HCT116 (cell line): ENCODE data around the gene RBX1. TPM values are rescaled to one million over a fixed set of nuclear protein-coding genes. Genes with fewer than 3 reads are reported as not detected.

Experiments
- ATAC-seq: fragments of 200-7000 bp; cut with Tn5 transposase; 2 replicates; pipeline ENCODE4 v1.9.1; 2020; ENCODE audit warnings: mild to moderate bottlenecking, moderate library complexity
- BruUV-seq: library from RNA; stranded (reverse); fragments of 400-500 nt; replicated peaks from 2 replicates; lab custom pipeline; 2021; lab: Mats Ljungman, UMichigan
- CTCF ChIA-PET: fragments of 300-600 bp; sonication (Branson Sonifier 250); formaldehyde crosslinking; loops from one replicate; lab custom pipeline; 2021; ENCODE audit warnings: antibody characterized with exemption; lab: Charles Lee
- POLR2A ChIA-PET: fragments of 300-600, 350-600 bp; sonication (Branson Sonifier 250); formaldehyde crosslinking; loops from one replicate; lab custom pipeline; 2021; ENCODE audit warnings: antibody characterized with exemption; lab: Charles Lee
- RAD21 ChIA-PET, 2 experiments: fragments of 300-600 bp; sonication (Branson Sonifier 250); formaldehyde crosslinking; loops; one replicate each; lab custom pipeline; 2023; ENCODE audit warnings: low total read pairs in 2 of 2; ENCODE audit not compliant: uncharacterized antibody in 2 of 2, unreplicated experiment in 2 of 2, low non-redundant PET in 1 of 2; lab: Charles Lee
- DNase-seq: peaks from one replicate; pipeline ENCODE4 v3.0.0-alpha.2; 2010; ENCODE audit warnings: low read depth, low spot score
- H2AFZ ChIP-seq: fragments of 200-600 bp; shearing (Covaris generic), sonication (generic); 2 replicates; pipeline ENCODE4 v1.6.1; 2017; ENCODE audit warnings: low read depth, mixed run types, mixed read lengths, antibody characterized with exemption, low read length; ENCODE audit not compliant: poor library complexity, severe bottlenecking
- H3K27ac ChIP-seq: 2 replicates; pipeline ENCODE4 v1.5.1; 2012; ENCODE audit warnings: low read depth, low read length
- H3K27me3 ChIP-seq: fragments of 200-600 bp; sonication (generic); 2 replicates; pipeline ENCODE4 v1.6.1; 2016; ENCODE audit warnings: mixed run types, low read length, mixed read lengths; ENCODE audit not compliant: insufficient read depth
- H3K36me3 ChIP-seq, 2 experiments: fragments of 200-500 bp in 1 of 2; fragments of 200-600 bp in 1 of 2; sonication (Bioruptor generic) in 1 of 2; sonication (generic) in 1 of 2; 2 replicates each; pipeline versions ENCODE4 v1.5.1 to v1.6.1; 2014 to 2016; ENCODE audit warnings: low read length in 2 of 2, inconsistent platforms in 1 of 2, mixed read lengths in 1 of 2, mixed run types in 1 of 2; ENCODE audit not compliant: insufficient read depth in 2 of 2, control insufficient read depth in 1 of 2
- H3K4me1 ChIP-seq, 2 experiments: fragments of 200-600 bp in 1 of 2; sonication (generic) in 1 of 2; 2 replicates each; pipeline versions ENCODE4 v1.5.1 to v1.6.1; 2012 to 2017; ENCODE audit warnings: low read length in 2 of 2, inconsistent platforms in 1 of 2, mild to moderate bottlenecking in 1 of 2, mixed read lengths in 1 of 2, mixed run types in 1 of 2, moderate library complexity in 1 of 2; ENCODE audit not compliant: insufficient read depth in 2 of 2, control insufficient read depth in 1 of 2
- H3K4me2 ChIP-seq: fragments of 200-600 bp; sonication (generic); 2 replicates; pipeline ENCODE4 v1.6.1; 2017; ENCODE audit warnings: mixed run types, low read length, mixed read lengths
- H3K4me3 ChIP-seq, 2 experiments: fragments of 200-600 bp in 1 of 2; sonication (generic) in 1 of 2; replicated peaks in 1 of 2; 2 replicates each; pipeline ENCODE4 v1.5.1; 2011 to 2016; ENCODE audit warnings: low read length in 2 of 2, control low read depth in 1 of 2, low read depth in 1 of 2, mild to moderate bottlenecking in 1 of 2, mixed read lengths in 1 of 2, mixed run types in 1 of 2
- H3K79me2 ChIP-seq: fragments of 200-600 bp; sonication (generic); 2 replicates; pipeline ENCODE4 v1.6.1; 2017; ENCODE audit warnings: mild to moderate bottlenecking, mixed run types, low read length, moderate library complexity, mixed read lengths; ENCODE audit not compliant: insufficient read depth
- H3K9ac ChIP-seq: fragments of 200-600 bp; sonication (generic); 2 replicates; pipeline ENCODE4 v1.6.1; 2016; ENCODE audit warnings: low read length, mixed read lengths
- H3K9me2 ChIP-seq: fragments of 200-600 bp; sonication (generic), shearing (Covaris generic); 2 replicates; pipeline ENCODE4 v1.6.1; 2017; ENCODE audit warnings: mixed run types, mild to moderate bottlenecking, moderate library complexity; ENCODE audit not compliant: insufficient read depth
- H3K9me3 ChIP-seq, 2 experiments: fragments of 200-500 bp in 1 of 2; fragments of 200-600 bp in 1 of 2; sonication (Bioruptor generic) in 1 of 2; sonication (generic) in 1 of 2; 2 replicates each; pipeline ENCODE4 v1.6.1; 2014 to 2017; ENCODE audit warnings: low read length in 2 of 2, mixed read lengths in 2 of 2, inconsistent platforms in 1 of 2, low read depth in 1 of 2, mild to moderate bottlenecking in 1 of 2, mixed run types in 1 of 2, moderate library complexity in 1 of 2; ENCODE audit not compliant: control insufficient read depth in 1 of 2, insufficient read depth in 1 of 2
- H4K20me1 ChIP-seq: fragments of 200-600 bp; sonication (generic), shearing (Covaris generic); 2 replicates; pipeline ENCODE4 v1.6.1; 2017; ENCODE audit warnings: mixed run types, mild to moderate bottlenecking, moderate library complexity; ENCODE audit not compliant: insufficient read depth
- CBX3 ChIP-seq: IDR thresholded peaks from 2 replicates; pipeline ENCODE4 v1.6.1; 2012; ENCODE audit warnings: low read depth
- CEBPB ChIP-seq: IDR thresholded peaks from 2 replicates; pipeline ENCODE4 v1.6.1; 2012; ENCODE audit warnings: low read depth
- CTCF ChIP-seq, 3 experiments: fragments of 200-600 bp in 1 of 3; sonication (generic) in 1 of 3; IDR thresholded peaks in 2 of 3; conservative IDR thresholded peaks in 1 of 3; 2 replicates each; pipeline ENCODE4 v1.5.1; 2012 to 2017; ENCODE audit warnings: low read depth in 2 of 3, low read length in 2 of 3, antibody characterized with exemption in 1 of 3, borderline replicate concordance in 1 of 3, control low read depth in 1 of 3, mild to moderate bottlenecking in 1 of 3, mixed read lengths in 1 of 3, mixed run types in 1 of 3, moderate library complexity in 1 of 3; ENCODE audit not compliant: insufficient read depth in 1 of 3
- EGR1 ChIP-seq: IDR thresholded peaks from 2 replicates; pipeline ENCODE4 v1.6.1; 2012; ENCODE audit warnings: low read depth
- EZH2 ChIP-seq: fragments of 200-600 bp; sonication (generic); IDR thresholded peaks from 2 replicates; pipeline ENCODE4 v1.6.1; 2017; ENCODE audit warnings: antibody characterized with exemption, mixed run types
- RAD21 ChIP-seq: IDR thresholded peaks from 2 replicates; pipeline ENCODE4 v1.6.1; 2012; ENCODE audit warnings: low read depth, mild to moderate bottlenecking
- TCF7L2 ChIP-seq: IDR thresholded peaks from 2 replicates; pipeline ENCODE4 v1.7.0; 2011; ENCODE audit warnings: borderline replicate concordance, inconsistent platforms; ENCODE audit not compliant: insufficient read depth, insufficient read length; ENCODE audit errors: extremely low read depth
- ZNF274 ChIP-seq: fragments of 200-500 bp; sonication (Bioruptor generic); IDR thresholded peaks from 2 replicates; pipeline ENCODE4 v1.6.1; 2014; ENCODE audit warnings: mild to moderate bottlenecking, low read depth, low read length, inconsistent platforms
- intact Hi-C: fragments of 100-400 bp; cut with micrococcal nuclease; formaldehyde crosslinking; loops from 2 replicates; pipeline ENCODE4 v1.10.0; 2022
- total RNA-seq: library from RNA; stranded (reverse); gene quantifications from one replicate; pipeline ENCODE4 v1.2.1, GENCODE V29; 2021; ENCODE audit not compliant: unreplicated experiment
- TF ChIP-seq, protein P1 (sequence below): IDR thresholded peaks from 2 replicates; pipeline ENCODE4 v1.6.1; 2012; ENCODE audit warnings: low read depth

Gene RBX1
- total RNA-seq, 1 experiment from 2014 or later, result 51.2 TPM

DNA sequence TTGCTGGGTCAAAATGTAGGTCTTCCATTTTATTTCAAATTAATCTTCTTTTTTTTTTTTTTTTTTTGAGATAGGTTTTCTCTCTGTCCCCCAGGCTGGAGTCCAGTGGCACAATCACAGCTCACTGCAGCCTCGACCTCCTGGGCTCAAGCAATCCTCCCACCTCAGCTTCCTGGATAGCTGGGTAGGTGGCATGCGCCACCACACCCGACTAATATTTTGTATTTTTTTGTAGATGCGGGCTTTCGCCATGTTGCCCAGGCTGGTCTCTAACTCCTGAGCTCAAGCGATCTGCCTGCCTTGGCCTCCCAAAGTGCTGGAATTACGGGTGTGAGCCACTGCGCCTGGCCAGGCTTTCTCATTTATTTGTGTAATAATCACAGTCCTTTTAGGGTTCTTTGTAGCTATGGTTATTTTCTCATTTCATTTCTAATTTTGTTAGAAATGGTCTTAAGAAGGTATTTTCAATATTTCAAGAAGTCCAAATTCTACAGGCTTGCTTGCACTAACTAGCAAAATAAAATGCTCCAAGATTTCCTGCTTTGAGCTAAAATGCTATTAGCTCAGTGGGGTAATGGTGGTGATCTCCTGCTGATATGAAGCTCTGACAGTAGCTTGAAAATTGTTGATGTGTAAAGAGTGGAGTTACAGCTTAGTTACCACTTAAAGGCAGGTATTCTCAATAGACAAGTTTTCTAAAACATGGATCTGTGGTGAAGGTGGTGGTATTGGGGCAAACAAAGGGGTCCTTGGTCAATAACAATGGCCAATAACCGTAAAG lies 50.0 kb downstream of the RBX1 start:
- H4K20me1 ChIP-seq, result no peaks in the 10 kb centered on the region
- H3K4me3 ChIP-seq, result no peak overlapping the region
- BruUV-seq, result no TSS peak
- no peaks in the 10 kb centered on the region for H3K27me3 ChIP-seq
- intact Hi-C loops, result no loop called here
- TF ChIP-seq RAD21, result no peak
- no peak for TF ChIP-seq CEBPB
- no peak for TF ChIP-seq EGR1
- TF ChIP-seq EZH2, result no peak
- no peak for TF ChIP-seq CTCF (IDR thresholded peaks at IDR 0.05 in 2 of 3, conservative IDR thresholded peaks at IDR 0.05 in 1 of 3; ENCODE audit: borderline replicate concordance in 1 of 3, insufficient read depth in 1 of 3, low read depth in 2 of 3, low read length in 2 of 3)
- TF ChIP-seq CBX3, result no peak
- TF ChIP-seq ZNF274, result no peak
- no peak for TF ChIP-seq TCF7L2
- TF ChIP-seq, protein P1, sequence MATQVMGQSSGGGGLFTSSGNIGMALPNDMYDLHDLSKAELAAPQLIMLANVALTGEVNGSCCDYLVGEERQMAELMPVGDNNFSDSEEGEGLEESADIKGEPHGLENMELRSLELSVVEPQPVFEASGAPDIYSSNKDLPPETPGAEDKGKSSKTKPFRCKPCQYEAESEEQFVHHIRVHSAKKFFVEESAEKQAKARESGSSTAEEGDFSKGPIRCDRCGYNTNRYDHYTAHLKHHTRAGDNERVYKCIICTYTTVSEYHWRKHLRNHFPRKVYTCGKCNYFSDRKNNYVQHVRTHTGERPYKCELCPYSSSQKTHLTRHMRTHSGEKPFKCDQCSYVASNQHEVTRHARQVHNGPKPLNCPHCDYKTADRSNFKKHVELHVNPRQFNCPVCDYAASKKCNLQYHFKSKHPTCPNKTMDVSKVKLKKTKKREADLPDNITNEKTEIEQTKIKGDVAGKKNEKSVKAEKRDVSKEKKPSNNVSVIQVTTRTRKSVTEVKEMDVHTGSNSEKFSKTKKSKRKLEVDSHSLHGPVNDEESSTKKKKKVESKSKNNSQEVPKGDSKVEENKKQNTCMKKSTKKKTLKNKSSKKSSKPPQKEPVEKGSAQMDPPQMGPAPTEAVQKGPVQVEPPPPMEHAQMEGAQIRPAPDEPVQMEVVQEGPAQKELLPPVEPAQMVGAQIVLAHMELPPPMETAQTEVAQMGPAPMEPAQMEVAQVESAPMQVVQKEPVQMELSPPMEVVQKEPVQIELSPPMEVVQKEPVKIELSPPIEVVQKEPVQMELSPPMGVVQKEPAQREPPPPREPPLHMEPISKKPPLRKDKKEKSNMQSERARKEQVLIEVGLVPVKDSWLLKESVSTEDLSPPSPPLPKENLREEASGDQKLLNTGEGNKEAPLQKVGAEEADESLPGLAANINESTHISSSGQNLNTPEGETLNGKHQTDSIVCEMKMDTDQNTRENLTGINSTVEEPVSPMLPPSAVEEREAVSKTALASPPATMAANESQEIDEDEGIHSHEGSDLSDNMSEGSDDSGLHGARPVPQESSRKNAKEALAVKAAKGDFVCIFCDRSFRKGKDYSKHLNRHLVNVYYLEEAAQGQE, result no peak
- DNase-seq, result no peak
- peaks cover 16 to 25% of the 10 kb centered on the region in 2 experiments for H3K4me1 ChIP-seq
- no peaks in the 10 kb centered on the region for H3K9me2 ChIP-seq
- ATAC-seq, result 0 out of 2 replicates have a peak, but pooled peaks have one; percentile 10
- ChIA-PET RAD21 (no interaction called here), CTCF (no interaction called here), POLR2A (interaction anchor here (1.1 to 1.6 kb wide), 2 partner anchors 22 to 49 kb away, joined by 4 to 6 read pairs; no protein-coding TSS in a partner anchor)
- H3K79me2 ChIP-seq, result no peaks in the 10 kb centered on the region
- H3K27ac ChIP-seq, result no peak overlapping the region
- no peaks in the 10 kb centered on the region for H3K9me3 ChIP-seq
- no peak overlapping the region for H3K9ac ChIP-seq
- peak overlapping the region; percentile 22 for H3K4me2 ChIP-seq
- peak overlapping the region; percentile 17 for H2AFZ ChIP-seq
- no peaks in the 10 kb centered on the region for H3K36me3 ChIP-seq
